ENCODE measurements around the gene KDM1B.
A peak's percentile ranks its signal among the peaks of the same experiment; 100 is the strongest.
"Not testable (repeated sequence)": the region's sequence is repeated elsewhere in the genome, so short reads cannot be mapped to it uniquely, and the experiment has no call there.

Gene KDM1B

GRCh38 chr6:18151391-18151790 is 3.8 kb upstream of the KDM1B start:
- not testable (repeated sequence) for DNase-seq

GRCh38 chr6:18151801-18152200 is 3.4 kb upstream of the KDM1B start:
- no peak for DNase-seq

- no peak for DNase-seq
Observed at GRCh38 chr6:18153311-18153703, 1.9 kb upstream of the KDM1B start.

GRCh38 chr6:18154507-18155149 is 594 bp upstream of the KDM1B start, which contains the start of gene TPMT:
TPMT (minus strand) TSS chr6:18155077; CDS start chr6:18149127, 5,950 bp downstream.
- DNase-seq = peak in 1 of 2 donors; percentile 5

GRCh38 chr6:18155864-18156421 is 721 bp downstream of the KDM1B start:
- peak; percentile 51 for DNase-seq

GRCh38 chr6:18160911-18161310 is 5.7 kb downstream of the KDM1B start:
- DNase-seq = no peak

- DNase-seq = no peak
Observed at GRCh38 chr6:18161431-18161830, 6.2 kb downstream of the KDM1B start.

- DNase-seq = no peak
Observed at GRCh38 chr6:18162401-18162800, 7.2 kb downstream of the KDM1B start.

- DNase-seq = no peak
Observed at GRCh38 chr6:18165751-18166150, 10.5 kb downstream of the KDM1B start.

GRCh38 chr6:18166312-18167036 is 11.3 kb downstream of the KDM1B start:
- DNase-seq = no peak

- no peak for DNase-seq
Observed at GRCh38 chr6:18168264-18168663, 13.0 kb downstream of the KDM1B start.

GRCh38 chr6:18171871-18172270 is 16.6 kb downstream of the KDM1B start:
- DNase-seq = no peak

GRCh38 chr6:18176198-18176597 is 21.0 kb downstream of the KDM1B start:
- DNase-seq = not testable (repeated sequence)

GRCh38 chr6:18177286-18177965 is 22.2 kb downstream of the KDM1B start:
- DNase-seq = no peak

GRCh38 chr6:18178960-18179615 is 23.9 kb downstream of the KDM1B start:
- no peak for DNase-seq

GRCh38 chr6:18179770-18180356 is 24.6 kb downstream of the KDM1B start:
- DNase-seq = no peak

- DNase-seq = no peak
Observed at GRCh38 chr6:18182568-18182967, 27.3 kb downstream of the KDM1B start.

- no peak for DNase-seq
Observed at GRCh38 chr6:18183766-18184165, 28.5 kb downstream of the KDM1B start.

GRCh38 chr6:18185624-18186023 is 30.4 kb downstream of the KDM1B start:
- no peak for DNase-seq

GRCh38 chr6:18186033-18186432 is 30.8 kb downstream of the KDM1B start:
- no peak for DNase-seq

- no peak for DNase-seq
Observed at GRCh38 chr6:18186540-18187250, 31.5 kb downstream of the KDM1B start.

- no peak for DNase-seq
Observed at GRCh38 chr6:18187701-18188100, 32.5 kb downstream of the KDM1B start.
